DMS114 treated with DMSO at 0.1 percent for 48 hours (cell line): ENCODE measurements around the gene PLA2G4E.

ENCODE experiments used
- DNase-seq: peaks from one replicate; lab custom pipeline; 2025; ENCODE audit not compliant: unreplicated experiment; lab: John Stamatoyannopoulos, UW

PLA2G4E gene

DNA sequence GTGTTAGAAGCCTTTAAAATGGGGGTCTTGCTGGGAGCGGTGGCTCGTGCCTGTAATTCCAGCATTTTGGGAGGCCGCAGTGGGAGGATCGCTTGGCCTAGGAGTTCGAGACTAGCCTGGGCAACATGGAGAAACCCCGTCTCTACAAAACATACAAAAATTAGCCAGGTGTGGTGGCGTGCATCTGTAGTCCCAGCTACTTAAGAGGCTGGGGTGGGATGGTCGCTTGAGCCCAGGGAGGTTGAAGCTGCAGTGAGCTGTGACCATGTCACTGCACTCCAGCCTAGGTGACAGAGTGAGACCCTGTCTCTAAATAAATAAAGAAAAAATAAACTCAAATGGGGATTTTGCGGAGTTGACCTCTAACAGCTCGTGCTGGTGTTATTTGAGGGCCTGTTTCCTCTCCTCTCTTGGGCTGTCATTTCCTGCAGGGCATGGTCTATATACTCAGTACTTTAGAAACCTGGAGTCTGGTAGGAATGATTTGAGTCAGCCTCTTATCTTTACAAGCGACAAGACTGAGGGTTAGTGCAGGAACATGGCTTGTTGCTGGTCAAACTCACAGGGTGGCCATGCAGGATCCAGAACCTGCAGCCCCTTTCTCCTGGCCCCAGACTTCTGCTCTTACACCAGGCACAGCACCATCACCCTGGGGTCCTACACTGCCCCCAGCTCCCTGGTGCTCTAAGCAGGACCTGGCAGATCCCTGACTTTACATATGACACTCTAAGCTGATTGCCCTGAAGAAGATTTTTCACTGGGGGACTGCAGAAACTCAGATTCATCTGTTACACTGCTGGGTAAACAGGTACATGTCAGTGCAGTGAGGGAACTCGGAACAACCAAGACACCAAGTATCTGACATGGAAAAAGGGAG, 63.6 kb downstream of the PLA2G4E start:
- DNase-seq = no peak

DNA sequence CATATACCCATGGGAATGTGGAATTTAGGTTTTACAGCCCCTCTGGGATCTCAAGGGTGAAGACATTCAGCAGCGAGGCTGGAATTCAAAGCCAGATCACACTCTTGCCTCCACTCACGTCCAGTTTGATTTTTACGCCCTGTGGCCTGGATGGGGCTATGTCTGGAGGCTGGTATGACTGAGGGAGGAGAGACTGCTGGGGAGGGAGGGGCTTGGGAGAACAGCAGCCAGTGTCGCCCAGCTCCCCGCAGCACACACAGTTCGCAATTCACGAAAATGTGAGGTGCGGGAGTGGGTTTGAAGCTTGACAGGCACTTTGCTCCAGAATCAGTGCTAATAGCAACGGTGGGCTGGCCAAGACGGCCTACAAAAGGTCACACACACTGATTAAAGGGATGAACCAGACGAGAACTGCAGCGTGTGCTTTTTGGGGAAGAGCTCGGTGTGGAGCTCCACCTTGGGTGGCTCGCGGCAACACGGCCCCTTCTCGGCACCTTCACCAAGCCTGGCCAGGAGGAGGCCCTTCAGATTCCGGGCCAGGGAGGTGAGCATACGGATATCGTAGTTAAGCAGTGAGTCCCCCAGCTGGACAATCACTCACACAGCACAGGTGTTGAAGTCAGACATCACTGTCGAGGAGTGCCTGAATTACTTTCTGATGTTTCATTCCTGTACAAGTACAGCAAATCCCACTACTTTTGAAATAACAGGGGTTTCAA, 64.9 kb downstream of the PLA2G4E start:
- DNase-seq = no peak

DNA sequence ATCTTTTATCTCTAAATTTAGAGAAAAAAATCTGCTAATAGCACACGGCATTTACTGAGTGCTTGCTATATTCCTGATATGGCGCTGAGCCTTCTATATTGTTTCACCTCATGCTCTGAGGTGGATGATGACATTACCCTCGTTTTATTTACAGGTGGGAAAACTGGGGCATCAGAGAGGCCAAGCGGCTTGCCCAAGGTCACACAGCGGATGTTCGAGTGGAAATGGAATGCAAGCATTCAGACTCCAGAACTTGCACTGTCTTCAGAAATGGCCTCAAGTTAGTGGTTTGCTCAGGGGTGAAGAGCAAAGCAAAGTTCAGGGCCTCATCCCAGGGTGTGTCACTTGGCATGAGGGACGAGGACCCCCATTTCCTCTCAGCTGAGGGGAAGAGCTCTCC, 65.7 kb downstream of the PLA2G4E start:
- DNase-seq = no peak

DNA sequence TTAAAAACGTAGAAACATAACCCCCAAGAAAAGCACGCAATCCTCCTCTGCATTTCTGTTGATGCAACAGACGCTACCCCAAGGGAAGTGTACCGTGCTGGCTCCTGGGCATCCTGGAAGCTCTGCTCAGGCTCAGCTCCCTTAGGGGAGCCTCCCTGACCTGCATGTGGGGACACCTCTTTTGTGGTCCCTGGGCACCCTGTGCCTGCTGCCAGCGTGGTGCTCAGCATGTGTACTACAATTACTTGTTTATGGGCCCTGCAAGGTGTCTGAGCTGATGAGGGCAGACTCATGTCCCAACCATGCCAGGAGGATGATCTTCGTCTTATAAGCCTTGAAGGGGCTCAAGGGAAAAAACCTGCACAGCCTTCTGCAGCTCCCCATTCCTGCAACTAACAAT, 66.8 kb downstream of the PLA2G4E start:
- no peak for DNase-seq

DNA sequence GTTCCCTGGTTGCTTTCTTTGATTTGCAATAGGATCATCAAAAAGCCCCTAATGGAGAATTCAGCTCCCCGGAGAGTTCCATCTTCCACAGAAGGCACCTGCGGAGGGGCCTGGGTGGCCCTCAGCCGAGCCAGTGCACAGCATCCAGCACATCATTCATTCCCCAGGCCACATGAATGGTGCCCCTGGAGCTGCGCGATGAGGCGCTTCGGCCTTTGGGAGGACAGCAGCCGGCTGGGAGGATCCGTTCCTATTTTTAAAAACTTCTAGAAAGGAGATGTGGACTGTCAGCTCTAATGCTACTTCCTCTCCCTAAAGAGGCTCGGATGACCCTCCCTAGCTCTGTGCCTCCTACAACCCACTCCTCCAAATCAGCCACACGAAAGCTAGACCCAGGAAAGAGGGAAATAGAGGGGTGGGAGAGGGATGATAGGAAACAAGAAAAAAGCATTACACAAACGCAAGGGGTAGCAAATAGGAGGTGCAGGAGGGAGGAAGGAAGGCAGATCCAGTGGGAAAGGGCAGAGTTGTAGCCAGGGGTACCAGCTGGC, 68.8 kb downstream of the PLA2G4E start:
- no peak for DNase-seq

DNA sequence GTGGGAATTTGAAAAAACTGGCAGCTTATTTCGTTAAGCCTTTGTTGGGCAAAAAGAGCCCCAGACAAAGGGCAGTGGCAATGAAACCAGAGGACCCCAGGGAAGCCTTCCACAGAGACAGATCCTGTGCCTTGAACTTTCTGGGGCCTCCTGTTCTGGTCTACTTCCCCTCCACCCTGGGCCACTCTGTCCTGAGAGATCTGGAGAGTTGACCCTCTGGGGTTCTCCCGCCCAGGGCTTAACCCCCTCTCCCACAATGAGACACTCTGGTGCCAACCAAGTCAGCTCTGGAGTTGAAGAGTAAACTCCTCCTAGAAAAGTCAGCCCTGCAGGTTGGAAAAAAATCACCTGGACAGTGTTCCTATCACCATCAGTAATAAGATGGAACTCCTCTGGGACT, 69.3 kb downstream of the PLA2G4E start:
- DNase-seq = no peak

DNA sequence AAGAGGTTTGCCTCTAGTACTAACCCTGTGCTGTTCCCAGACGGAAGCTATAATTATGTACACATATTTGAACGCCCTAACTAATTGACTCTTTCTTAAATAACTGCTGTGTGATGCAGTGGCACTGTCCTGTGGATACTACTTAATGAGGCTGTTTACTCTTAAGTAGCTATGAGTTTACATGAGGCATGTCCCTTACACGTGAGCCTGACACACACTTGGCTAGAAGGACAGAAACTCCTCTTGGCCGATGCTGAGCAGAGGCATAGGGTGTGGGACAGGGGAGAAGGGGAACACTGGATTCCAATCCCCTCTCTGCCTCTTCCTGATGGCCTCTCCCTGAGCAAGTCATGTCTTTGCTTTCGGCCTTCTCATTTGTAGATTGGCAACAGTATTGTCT, 70.4 kb downstream of the PLA2G4E start:
- DNase-seq = no peak

DNA sequence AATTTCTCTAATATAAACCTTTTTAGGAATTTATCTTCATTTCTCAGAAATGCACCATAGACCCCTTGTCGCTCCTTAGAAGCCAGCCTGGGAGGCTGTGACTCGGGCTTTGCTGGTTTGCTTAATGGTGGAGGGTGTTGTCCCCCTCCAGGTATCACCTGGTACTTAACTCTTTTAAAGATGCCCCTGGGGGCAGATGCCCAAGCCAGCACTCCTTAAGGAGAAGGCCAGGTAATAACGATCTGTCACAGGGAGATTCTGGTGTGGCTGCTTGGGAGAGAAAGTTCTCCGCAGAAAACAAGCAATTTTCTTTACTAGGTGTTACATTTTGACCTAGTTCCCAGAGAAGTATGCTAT, 70.7 kb downstream of the PLA2G4E start:
- DNase-seq = no peak

DNA sequence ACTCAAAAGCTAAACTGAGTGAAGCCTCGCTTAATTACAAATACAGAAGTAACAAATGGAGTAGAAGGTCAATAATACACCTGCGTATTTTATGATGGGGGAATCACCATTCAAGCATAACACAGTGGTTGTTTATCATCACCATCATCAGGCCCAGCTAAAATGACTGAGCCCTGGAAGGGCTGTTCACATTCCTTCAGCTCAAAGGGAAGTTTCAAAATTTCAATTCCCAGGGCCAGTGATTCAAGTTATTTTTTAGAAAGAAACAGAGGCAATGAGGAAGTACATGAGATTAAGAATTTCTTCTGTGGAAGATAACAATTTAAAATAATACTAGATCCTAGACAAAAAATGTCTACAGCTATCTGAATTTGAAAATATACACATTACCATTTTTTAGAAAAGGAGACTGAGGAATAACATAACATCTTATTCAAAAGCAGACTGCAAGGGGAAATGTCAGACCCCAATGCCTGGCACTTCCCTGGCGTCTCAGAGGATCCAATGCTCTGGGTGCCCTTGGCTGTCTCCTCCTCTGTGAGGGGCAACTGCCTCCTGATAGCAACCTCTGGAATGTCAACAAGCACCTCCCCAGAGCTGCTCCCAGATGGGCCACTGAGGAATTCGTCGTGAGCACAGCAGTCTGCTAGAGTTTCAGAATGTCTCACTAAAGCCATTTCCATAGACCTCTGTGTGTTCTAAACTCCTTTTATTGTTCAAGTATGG, 71.3 kb downstream of the PLA2G4E start:
- no peak for DNase-seq

DNA sequence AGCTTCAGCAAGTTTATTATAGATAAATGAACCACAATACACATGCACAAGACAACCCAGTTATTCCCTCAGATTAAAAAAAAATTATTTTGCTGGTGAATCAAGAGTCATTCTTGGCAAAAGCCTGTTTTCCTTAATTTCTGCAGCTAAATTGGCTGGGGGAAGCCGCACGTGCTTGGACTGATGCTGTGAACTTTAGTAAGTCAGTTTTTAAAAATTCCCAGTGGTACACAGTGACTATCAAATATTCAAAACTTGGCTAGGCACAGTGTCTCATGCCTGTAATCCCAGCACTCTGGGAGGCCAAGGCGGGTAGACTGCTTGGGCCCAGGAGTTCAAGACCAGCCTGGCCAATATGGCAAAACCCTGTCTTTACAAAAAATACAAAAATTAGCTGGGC, 72.4 kb downstream of the PLA2G4E start:
- DNase-seq = no peak

DNA sequence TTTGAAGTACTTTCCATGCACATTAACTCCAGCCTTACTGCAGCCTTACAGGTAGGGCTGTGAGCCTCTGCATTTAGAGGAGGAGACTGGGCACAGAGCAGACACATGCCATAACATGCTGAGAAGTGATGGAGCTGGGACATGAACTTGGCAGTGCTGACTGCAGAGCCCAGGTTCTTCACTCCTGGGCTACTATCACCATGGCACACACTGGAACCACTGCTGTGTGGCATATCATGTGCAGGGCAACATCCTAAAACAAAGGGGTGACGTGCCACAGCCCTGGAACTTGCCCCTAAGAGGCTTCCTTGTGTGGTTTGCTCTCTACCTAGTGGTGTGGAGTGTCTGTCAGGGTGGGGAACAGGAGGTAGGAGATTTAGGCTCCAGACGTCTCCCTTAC, 73.9 kb downstream of the PLA2G4E start:
- no peak for DNase-seq

DNA sequence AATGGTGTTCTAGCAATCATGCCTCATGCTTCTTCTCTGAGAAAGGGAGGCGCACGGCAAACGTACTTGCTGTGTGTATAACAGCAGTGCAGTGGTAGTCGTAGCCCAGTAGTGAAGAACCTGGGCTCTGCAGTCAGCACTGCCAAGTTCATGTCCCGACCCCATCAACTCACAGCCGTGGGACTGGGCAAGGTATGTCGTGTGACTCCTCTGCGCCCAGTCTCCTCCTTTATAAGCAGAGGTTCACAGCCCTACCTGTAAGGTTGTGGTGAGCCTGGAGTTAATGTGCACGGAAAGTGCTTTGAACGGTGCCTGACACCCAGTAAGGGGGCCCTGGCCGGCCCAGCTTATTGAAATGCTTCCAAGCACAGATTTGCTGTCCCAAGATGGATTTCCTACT, 75.1 kb downstream of the PLA2G4E start:
- no peak for DNase-seq

DNA sequence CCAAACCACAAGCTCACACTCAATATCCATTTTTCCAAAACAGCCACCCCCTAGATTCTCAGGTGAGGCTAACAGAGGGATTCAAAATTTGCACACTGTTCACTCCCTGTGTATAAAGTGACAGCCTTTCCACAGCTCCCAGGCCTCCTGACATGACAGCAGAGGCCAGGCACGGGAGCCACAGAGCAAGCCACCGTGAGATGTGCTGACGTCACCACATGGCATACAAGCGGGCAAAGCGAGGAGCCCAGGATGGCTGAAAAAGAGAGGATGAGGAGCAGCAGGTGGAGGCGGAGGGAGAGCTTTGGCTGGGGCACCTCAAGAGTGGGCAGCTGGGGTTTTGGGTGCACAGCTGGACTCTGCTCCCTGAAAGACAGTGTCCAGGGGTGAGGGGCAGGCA, 75.6 kb downstream of the PLA2G4E start:
- no peak for DNase-seq

DNA sequence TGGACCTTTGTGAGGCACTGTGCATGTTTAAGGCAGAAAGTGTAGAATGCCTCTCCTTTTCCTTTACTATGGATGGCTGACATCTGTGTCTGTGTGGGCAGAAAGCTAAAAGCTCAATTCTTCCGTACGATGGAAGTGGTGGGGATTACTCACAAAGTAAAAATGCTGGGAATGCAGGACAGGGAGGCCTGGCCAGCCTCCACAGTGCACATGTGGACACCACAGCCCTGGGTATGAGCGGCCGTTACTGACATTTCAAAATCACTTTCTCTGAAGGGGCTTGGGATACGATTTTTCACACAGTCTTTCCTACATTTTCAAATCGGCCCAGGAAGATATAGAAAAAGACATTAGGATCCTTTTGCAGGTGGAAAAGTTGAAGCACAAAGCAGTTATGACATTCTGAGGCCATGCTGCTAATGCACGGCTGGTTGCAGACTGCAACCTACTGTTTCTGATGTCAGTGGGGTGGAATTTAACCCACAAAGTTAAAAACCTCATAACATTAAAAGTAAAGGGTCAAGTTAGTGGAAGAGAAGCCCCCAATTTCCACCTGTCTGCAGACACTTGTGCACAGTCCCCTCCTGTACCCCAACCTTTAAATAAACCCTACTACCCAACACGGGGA, 76.4 kb downstream of the PLA2G4E start:
- no peak for DNase-seq

DNA sequence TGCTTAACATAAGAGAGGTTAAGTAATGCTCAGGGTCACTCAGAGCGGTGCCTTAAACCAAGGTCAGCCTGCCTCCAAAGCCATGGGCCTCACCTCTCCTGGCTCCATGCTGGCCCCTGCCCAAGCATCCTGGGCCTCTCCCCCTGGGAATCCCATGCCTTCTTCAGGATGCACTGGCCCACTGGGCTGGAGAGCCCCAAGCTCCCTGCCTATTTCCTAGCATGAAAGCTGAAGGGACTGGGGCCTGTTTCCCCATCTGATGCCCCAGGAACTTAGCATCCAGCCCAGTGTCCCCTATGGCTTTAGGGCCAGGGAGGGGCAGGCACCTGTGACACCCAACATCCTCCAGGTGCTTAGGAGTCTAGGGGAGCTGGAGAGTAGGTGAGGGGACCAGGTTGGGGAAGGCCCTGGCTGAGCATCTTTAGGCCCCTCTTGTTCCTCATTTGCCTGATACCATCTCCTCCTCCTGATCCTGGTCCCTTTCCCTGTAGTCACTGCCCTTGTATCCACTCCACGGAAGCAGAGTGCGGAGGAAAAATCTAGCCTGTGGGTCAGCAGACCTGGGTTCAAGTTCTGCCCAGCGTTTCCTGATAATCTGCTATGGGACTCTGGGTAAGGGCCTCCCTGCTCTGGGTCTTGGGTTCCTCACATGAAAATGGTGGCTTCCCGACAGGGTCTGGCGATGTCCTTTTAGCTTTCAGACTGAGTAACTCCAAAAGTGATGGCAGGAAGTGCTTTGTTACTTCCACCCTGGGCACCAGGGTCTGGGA, 77.1 kb downstream of the PLA2G4E start:
- no peak for DNase-seq

DNA sequence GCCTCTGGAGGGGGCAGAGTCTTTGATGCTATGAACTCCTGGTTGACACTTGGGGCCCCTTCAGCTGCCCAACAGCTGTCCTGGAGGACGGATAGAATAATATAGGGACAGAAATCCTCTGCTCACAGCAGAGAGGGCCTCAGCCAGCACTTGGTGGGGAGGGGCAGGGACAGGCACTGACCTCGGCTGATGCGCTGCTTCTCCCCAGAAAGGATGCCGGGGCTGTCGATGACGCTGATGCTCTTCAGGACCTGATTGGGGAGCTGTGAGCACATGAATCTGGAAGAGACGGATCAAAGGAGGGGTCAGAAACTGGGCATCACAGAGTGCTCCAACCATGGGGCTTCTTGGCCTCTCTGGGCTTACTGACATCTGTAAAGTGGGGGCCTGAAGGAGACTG, 78.0 kb downstream of the PLA2G4E start:
- DNase-seq = no peak

DNA sequence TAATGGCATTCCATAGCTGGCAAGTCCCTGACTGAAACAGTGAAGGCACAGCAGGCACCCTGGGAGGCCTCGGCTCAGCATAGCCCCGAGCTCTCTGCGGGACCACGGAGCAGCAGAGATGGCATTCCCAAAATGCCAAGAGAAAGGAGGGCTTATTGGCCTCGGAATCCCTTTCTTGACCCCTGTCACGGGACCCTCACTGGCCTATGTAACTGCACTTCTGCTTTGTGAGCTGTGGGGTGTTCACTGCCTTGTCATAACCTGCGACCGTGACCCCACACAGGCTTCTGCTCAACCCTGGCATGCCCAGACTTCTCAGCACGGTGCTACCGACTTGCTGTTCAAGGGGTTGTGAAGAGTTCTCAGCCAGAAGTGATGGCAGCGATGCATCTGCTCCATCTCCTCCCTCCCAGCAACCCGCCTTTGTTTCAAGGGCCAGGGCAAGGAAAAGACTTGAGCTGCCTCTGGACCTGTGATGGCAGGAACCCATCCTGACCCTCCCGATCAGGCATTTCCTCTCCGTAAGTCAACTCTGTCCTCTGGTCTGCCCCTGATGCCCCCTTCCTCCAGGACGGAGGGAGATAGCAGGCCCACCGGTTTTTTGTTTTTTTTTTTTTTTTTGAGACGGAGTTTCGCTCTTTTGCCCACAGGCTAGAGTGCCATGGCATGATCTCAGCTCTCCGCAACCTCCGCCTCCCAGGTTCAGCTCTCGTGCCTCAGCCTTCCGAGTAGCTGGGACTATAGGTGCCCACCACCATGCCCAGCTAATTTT, 79.0 kb downstream of the PLA2G4E start:
- DNase-seq = no peak

DNA sequence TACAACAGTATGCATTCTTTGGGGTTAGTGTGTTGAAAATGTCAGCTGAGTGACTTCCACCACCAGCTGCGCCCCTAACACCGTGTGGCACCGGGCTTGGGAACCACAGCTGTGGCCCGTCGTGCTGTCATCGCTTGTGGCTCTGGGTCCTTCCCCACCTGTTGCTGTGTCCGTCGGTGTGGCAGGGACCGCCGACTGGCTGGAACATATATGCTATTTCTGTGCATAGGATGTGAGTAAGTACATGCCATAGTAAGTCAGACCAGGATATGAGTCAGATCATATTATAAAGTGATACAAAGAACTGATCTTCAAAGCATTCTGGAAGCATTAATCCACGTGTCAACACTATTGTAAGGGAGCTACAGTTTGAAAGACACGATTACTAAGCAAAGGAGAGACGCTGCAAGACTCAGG, 80.4 kb downstream of the PLA2G4E start:
- DNase-seq = no peak

DNA sequence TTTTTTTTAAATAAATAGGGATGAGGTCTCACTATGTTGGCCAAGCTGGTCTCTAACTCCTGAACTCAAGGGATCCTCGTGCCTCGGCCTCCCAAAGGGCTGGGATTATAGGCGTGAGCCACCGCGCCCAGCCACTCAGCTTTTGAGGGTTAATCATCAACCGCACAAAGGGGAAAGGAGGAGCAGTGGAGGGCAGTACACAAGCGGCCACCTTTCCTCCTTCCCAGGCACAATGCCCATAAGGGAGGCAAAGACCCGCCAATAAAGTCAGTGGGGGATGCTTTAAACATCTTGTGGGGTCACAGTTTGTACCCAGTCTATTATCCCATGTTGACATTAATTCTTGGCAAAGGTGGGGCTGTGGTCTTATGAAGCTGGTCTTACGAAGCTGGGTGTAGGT, 80.9 kb downstream of the PLA2G4E start:
- DNase-seq = no peak

DNA sequence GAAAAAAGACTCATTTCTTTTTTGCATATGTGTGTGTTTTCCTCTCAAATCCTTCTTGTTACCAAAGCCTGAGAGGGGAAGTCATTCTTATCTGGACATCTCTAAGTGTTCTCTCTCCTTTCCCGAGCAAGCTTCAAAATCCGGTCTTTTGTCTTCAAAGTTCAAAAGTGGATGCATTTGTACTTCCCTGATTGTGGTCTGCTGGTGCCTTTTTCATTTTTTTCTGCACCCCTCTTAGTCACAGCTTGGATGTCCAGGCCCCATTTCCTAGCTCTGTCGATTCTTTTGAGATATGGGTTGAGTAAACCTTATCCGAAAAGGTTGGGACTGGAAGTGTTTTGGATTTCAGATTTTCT, 83.3 kb downstream of the PLA2G4E start:
- DNase-seq = no peak
